Fibroblast of mammary gland (primary cell): ENCODE data around the gene GAL3ST1.
"Not testable (repeated sequence)": the region's sequence is repeated elsewhere in the genome, so short reads cannot be mapped to it uniquely, and the experiment has no call there.

Source experiments
- DNase-seq: peaks from one replicate; pipeline ENCODE4 v3.0.0-alpha.2; 2010; ENCODE audit warnings: low read depth
- H3K4me3 ChIP-seq: 2 replicates; pipeline ENCODE4 v1.5.1; 2011; ENCODE audit warnings: low read depth, mild to moderate bottlenecking, low read length, moderate library complexity; ENCODE audit not compliant: control insufficient read depth
- TF ChIP-seq, protein P1 (sequence below): conservative IDR thresholded peaks from 2 replicates; pipeline ENCODE4 v1.5.1; 2011; ENCODE audit warnings: low read depth, low read length, inconsistent platforms; ENCODE audit not compliant: control insufficient read depth, insufficient read depth

The GAL3ST1 gene, protein sequence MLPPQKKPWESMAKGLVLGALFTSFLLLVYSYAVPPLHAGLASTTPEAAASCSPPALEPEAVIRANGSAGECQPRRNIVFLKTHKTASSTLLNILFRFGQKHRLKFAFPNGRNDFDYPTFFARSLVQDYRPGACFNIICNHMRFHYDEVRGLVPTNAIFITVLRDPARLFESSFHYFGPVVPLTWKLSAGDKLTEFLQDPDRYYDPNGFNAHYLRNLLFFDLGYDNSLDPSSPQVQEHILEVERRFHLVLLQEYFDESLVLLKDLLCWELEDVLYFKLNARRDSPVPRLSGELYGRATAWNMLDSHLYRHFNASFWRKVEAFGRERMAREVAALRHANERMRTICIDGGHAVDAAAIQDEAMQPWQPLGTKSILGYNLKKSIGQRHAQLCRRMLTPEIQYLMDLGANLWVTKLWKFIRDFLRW

DNA sequence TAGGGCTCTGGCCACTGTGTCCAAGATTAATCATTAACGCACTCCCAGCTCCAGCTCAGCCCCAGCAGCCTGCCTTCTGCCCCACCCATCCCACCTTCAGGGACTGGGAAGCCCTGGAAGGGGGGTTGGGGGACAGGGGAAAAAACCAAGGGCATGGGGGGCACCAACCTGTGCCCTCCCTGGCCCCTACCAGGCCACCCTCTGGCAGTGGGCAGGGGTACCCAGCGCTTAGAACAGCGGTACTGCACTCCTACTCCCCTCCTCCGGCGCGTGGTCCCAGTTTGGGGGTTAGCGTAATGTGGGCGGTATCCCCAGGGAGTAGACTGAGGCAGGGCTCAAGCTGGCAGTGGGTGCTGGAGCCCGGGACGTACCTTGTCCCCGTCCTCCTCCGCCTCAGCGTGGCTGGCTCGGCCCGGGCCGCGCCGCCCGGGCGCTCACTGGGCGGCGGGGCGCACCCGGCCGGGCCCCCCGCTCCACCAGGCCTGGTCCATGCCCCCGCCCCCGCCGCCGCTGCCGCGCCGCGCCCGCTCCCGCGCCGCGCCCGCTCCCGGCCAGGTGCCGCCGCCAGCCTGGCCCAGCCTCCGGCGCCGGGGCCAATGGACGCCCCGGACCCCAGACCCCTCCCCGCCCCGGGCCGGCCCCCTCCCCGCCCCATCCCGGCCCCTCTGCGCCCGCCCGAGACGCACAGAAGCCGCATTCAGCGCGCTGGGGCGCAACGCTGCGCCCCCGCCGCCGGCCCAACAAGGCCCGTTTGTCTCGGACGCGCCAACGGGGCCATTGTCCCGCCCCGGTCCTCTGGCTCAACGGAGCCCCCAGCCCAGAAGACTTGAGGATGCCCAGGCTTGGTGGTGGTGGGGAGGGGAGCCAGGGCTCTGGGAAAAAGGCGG is at the start of gene GAL3ST1:
TSS of gene GAL3ST1 (minus strand) at position 571 of the 887 bp plus-strand sequence. CDS start 17,273 bp downstream, outside the sequence.
- TF ChIP-seq, protein P1, sequence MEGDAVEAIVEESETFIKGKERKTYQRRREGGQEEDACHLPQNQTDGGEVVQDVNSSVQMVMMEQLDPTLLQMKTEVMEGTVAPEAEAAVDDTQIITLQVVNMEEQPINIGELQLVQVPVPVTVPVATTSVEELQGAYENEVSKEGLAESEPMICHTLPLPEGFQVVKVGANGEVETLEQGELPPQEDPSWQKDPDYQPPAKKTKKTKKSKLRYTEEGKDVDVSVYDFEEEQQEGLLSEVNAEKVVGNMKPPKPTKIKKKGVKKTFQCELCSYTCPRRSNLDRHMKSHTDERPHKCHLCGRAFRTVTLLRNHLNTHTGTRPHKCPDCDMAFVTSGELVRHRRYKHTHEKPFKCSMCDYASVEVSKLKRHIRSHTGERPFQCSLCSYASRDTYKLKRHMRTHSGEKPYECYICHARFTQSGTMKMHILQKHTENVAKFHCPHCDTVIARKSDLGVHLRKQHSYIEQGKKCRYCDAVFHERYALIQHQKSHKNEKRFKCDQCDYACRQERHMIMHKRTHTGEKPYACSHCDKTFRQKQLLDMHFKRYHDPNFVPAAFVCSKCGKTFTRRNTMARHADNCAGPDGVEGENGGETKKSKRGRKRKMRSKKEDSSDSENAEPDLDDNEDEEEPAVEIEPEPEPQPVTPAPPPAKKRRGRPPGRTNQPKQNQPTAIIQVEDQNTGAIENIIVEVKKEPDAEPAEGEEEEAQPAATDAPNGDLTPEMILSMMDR: no peak
- no peak for DNase-seq
- no peak within 1 kb of the TSS for H3K4me3 ChIP-seq

DNA sequence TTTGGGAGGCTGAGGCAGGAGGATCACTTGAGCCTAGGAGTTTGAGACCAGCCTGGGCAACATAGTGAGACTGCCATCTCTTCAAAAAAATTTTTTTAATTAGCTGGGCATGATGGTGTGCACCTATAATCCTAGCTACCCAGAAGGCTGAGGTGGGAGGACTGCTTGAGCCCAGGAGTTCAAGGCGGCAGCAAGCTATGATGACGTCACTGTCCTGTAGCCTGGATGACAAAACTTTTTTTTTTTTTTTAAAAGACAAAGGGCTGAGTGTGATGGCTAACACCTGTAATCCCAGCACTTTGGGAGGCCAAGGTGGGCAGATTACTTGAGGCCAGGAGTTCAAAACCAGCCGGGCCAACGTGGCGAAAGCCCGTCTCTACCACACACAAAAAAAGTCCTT is 45.4 kb upstream of the GAL3ST1 start:
- H3K4me3 ChIP-seq, DNase-seq: not testable (repeated sequence)

DNA sequence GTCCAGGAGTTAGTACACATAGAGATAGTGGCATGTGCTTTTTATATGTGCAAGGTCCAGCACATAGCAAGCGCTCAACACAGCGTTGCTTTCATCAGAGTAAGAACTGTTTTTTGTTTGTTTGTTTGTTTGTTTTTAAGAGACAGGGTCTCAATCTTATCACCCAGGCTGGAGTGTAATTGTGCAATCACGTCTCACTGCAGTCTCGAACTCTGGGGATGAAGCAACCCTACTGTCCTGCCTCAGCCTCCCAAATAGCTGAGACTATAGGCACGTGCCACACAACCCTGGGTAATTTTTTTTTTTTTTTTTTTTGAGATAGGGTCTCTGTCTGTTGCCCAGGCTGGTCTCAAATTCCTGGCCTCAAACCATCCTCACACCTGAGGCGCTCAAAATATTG is 43.4 kb upstream of the GAL3ST1 start:
- TF ChIP-seq, protein P1: no peak
- H3K4me3 ChIP-seq: no peak overlapping the region
- no peak for DNase-seq

DNA sequence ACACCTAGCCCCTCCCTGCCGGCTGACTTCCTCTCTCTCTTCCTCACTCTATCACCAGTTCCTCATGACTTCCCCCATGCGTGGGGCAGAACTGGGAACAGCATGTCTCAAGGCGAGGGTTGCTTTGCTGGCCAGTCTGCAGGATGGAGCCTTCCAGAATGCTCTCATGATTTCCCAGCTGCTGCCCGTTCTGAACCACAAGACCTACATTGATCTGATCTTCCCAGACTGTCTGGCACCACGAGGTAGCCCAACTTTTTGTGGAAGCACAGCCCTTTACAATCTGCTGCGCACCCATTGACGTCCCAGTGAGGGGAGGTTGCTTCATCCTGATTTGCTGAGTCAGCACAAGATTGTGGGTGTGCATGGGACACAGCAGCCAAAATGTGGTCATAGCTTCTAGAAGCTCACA is 41.1 kb upstream of the GAL3ST1 start:
- TF ChIP-seq, protein P1: no peak
- DNase-seq: no peak
- H3K4me3 ChIP-seq: no peak overlapping the region

DNA sequence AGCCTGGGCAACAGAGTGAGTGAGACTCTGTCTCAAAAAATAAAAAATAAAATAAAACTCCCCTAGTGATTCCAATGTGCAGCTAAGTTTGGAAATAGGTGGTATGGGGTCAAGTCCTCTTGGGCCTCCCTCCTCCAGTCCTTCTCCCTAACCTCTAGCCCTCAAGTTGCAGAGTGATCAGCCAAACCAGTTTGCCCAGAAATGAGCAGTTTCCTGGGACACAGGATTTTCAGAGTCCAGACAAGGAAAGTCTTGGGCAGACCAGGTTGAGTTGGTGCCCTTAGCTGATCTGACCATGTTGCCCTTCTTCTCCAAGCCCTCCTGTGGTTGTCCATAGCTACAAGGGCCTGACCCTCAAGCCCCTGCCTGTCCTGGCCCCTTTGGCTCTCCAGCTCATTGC is 40.4 kb upstream of the GAL3ST1 start:
- TF ChIP-seq, protein P1: no peak
- no peak overlapping the region for H3K4me3 ChIP-seq
- DNase-seq: no peak

DNA sequence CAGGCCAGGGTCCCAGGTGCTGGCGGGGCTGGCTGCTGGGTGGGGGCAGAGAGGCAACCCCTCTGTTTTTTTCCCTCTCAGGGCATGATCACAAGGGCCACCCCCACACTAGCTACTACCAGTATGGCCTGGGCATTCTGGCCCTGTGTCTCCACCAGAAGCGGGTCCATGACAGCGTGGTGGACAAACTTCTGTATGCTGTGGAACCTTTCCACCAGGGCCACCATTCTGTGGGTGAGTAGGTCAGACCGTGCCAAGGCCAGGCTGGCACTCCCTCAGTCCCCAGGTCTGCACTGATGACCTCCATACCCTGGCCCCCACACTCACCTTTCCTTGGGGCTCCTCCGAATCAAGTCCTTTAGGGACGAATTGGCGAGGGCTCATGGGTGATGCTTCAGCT is 39.8 kb upstream of the GAL3ST1 start:
- H3K4me3 ChIP-seq: no peak overlapping the region
- TF ChIP-seq, protein P1: no peak
- no peak for DNase-seq

DNA sequence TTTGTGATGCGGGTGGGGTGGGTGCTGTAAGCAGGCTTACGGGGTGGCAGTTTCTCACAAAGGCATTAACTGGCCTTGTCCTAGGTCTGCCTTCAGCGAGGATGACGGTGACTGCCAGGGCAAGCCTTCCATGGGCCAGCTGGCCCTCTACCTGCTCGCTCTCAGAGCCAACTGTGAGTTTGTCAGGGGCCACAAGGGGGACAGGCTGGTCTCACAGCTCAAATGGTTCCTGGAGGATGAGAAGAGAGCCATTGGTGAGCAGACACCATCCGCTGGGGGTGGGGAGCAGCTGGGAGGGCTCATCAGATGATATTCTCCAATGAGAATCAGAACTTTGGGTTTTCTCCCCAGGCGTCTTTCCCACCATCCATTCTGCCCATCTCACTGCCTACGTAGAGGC is 38.3 kb upstream of the GAL3ST1 start:
- DNase-seq: no peak
- TF ChIP-seq, protein P1: no peak

More for the DNA sequence above, 38.3 kb upstream of the GAL3ST1 start:
- no peak overlapping the region for H3K4me3 ChIP-seq
